Frontal cortex (tissue), 4 donors: ENCODE measurements around the gene AMOTL1. TPM values are rescaled to one million over a fixed set of nuclear protein-coding genes. Genes with fewer than 3 reads are reported as not detected.
A peak's percentile ranks its signal among the peaks of the same experiment; 100 is the strongest.

Source experiments
- DNase-seq, 2 donors: peaks; one replicate each; pipeline ENCODE4 v3.0.0; 2012; ENCODE audit warnings: low spot score in 2 of 2
- FAIRE-seq: peaks from 2 replicates; lab custom pipeline; 2012; peaks lifted over from hg19 to GRCh38; lab: Jason Lieb, UNC
- total RNA-seq: library from RNA; depleted of rRNA; stranded (reverse); fragments of >200 nt; gene quantifications from one replicate; pipeline ENCODE4 v1.2.3, GENCODE V29; 2014
- donor health status: control.
- donor health status: control.
- donor health status: control.

The AMOTL1 gene
- total RNA-seq = 35.5 TPM

- no peak for FAIRE-seq
Measured at GRCh38 chr11:94767701-94768601, at the start of gene AMOTL1. Gene AMOTL1 (plus strand): TSS chr11:94768356. CDS start chr11:94768512, 156 bp downstream.

DNA sequence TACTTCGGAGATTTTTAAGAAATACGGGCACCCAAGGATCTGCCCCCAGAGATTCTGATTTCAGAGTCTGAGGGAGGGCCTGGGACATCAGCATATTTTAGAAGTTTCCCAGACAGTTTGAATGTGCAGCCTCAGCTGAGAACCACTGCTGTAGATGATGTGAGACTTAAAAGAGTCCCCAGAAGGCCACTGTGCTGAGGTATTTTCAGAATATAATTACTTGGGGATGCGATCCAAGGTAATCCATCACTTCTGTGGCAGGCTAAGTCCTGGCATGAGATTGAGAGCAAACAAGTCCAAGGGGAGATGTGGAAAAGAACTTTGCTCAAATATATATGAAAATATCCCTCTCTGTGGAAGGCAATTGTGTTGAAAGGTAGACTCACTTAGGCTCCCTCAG lies 48.3 kb upstream of the AMOTL1 start:
- FAIRE-seq (no peak), DNase-seq (no peak)

More at GRCh38 chr11:94767701-94768601, at the start of gene AMOTL1:
- peak; percentile 71 to 81 for DNase-seq

- DNase-seq (no peak), FAIRE-seq (no peak)
Measured at GRCh38 chr11:94721565-94722292, 46.4 kb upstream of the AMOTL1 start.

DNA sequence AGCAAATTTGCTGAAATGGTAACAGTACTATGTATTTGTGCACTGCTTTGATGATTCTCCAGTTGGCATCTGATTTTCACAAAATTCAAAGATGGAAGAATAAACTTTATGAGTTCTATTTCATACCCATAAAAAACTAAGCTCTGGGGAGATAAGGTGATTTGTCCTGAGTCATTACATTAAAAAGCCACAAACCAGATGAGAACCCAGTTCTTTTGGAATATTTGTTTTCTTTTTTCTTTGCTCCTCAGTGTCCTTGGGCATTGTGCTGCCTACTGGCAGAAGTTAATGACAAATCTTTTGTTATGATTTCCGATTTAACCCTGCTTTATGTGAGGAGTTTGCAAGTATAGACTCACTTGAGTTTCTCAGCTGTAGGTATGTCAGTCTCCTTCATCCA lies 45.4 kb upstream of the AMOTL1 start:
- DNase-seq (no peak), FAIRE-seq (no peak)

DNA sequence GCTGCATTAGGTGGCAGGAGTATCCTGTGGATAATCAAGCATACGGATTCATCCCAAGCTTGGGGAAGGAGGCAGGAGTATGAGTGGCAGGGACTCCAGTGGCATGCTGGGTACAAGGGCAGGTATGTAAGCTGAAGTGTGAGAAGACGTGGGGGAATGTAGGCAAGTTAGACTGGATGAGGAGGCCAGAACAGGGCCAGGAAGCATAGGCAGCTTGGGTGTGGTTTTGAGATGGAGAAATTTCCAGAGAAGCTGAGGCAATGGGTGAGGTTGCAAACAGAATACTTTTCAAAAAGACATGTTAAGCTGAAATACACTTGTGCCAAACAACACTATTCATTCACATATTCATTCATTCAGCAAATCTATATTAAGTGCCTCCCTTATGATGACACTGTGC lies 43.1 kb upstream of the AMOTL1 start:
- no peak for DNase-seq
- no peak for FAIRE-seq

DNA sequence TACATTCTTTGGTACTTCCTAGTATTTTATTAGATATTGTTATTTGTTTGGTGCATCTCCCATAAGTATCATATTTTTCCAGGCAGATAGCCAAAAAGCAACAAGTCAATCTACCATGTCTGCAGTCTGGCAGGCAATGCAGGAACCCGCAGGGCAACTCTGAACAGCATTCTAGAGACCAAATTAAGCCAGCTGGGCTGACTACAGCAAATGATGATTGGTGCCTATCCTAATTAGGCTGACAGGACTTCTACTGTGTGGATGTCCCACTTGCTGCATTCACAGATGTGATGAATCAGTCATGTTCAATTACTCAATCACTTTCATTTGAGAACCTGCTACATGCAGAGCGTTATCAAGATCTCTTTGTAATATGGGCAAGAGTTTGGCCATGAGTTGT lies 40.3 kb upstream of the AMOTL1 start:
- FAIRE-seq (no peak), DNase-seq (no peak)

GRCh38 chr11:94728541-94728940 lies 39.6 kb upstream of the AMOTL1 start:
- no peak for FAIRE-seq
- DNase-seq = no peak

DNA sequence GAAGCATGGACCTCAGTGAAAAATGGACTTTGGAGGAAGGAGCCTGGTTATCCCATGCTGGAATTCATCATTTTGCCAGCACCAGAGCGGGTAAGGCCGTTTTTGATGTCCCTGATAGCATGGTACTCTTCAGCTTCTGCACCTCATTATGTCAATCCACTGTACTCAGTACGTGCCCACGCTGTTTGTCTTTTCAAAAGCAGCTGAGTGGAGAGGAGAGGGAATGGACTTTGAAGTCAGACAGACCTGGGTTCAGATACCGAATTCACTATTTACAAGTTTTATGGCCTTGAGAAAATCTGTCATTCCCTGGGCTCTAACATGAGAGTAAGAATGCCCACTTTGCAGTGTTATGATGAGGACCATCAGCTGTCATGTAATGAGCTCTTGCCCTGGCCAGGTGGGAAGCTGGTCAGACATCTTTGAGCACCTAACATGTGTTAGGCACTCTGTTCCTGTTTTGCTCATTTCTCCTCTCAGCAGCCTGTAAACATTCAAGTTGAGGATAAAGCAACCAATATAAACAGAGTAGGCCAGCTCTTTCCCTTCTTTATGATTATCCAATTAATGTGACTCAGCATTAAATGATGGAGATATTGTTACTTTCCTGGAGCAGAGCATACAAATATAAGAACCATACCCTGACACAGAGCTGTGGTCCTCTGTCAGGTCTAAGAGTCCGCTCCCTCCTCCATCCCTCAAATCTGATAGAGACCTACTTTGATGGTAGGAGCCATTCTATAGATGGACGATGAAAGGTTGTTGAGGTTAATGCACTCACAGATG lies 39.0 kb upstream of the AMOTL1 start:
- DNase-seq (no peak), FAIRE-seq (no peak)

DNA sequence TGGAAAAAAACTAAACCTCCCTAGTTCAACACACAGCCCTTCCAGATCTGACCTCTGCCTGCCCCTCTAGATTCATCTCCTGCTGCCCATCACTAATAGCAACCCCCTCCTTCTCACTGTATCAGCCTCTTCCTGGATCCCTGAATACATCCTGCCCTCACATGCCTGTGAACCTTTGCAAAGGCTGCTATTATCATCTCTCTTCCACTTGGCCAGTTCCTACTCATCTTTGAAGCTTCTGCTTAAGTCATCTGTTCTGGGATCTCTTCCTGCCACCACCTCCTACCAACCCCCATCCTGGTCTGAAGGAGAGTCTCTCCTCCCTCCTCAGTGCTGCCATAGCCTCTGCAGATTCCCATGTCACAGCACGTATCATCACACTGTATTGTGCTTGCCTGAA lies 38.0 kb upstream of the AMOTL1 start:
- DNase-seq (no peak), FAIRE-seq (no peak)

DNA sequence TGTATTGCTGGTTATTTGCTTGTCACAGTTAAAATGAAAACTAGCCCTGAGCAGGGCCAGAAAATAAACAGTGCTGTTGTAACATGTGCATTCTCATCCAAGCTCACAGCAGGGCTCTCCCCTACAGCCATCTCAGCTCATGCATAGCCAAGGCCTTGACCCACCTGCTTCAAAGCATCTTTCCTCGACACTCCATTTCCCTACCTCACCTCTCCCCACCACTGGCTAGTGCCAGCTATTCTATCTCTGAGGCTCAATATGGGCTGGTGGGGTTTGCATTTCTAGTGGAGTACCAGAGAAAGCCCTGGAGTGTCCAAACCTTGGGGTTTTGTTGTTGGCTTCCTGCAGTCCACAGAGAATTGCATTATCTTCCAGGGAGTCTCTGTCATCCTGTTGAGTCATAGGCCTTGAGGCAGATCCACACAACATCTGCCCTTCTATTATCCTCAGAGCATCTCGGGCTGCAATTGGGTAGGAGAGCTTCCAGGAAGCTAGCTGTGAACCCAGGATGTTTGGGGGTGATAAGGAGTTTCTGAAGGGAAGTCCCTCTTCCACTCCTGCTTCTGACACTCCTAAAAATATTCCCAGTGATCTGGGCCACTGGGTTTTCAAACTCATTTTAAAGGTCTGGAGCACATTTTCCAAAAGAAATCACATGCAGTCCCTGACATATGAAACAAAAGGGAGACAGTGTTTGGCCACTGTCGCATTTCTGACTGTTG lies 36.1 kb upstream of the AMOTL1 start:
- DNase-seq (no peak), FAIRE-seq (no peak)

GRCh38 chr11:94732617-94733281 lies 35.4 kb upstream of the AMOTL1 start:
- DNase-seq = no peak
- no peak for FAIRE-seq

- FAIRE-seq = no peak
- no peak for DNase-seq
Measured at GRCh38 chr11:94734563-94735275, 33.4 kb upstream of the AMOTL1 start.

DNA sequence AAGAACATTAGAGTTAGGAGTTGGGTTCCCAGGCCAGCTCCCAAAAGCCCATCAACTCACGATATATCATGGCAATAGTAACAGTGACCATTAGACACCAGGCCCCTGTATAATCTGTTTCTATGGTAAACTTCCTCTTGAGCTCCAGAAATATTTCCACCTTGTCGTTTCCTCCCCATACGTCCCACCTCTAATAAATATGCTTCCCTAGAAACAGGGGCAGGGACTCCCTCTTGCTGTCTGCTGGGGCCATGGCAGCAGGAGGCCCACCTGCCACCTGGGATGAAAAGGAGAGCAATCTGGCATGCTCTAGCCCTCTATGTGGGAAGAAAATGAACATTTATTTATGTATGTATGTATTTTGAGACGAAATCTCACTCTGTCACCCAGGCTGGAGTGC lies 32.2 kb upstream of the AMOTL1 start:
- FAIRE-seq (no peak), DNase-seq (no peak)

GRCh38 chr11:94737171-94737611 lies 31.0 kb upstream of the AMOTL1 start:
- no peak for DNase-seq
- no peak for FAIRE-seq

- DNase-seq (no peak), FAIRE-seq (no peak)
Measured at GRCh38 chr11:94738746-94739145, 29.4 kb upstream of the AMOTL1 start.

DNA sequence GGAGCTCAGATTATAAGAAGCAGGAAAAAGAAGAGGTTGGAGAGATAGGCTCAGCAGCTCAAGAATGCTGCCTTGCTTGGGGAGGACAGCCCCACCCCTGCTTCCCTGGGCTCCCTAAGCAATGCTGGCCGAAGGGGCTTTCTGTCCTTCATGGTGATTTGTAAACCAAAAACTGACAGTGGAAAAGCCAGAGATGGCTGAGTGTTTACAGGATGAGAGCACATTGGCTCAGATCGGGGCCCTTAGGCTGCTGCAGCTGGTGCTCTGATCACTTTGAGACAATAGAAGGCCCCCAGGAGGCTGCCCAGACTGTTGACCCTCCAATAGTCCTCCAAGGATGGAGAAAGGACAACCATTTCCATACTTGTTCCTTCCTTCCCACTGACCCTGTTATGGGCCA lies 28.8 kb upstream of the AMOTL1 start:
- DNase-seq (no peak), FAIRE-seq (no peak)

DNA sequence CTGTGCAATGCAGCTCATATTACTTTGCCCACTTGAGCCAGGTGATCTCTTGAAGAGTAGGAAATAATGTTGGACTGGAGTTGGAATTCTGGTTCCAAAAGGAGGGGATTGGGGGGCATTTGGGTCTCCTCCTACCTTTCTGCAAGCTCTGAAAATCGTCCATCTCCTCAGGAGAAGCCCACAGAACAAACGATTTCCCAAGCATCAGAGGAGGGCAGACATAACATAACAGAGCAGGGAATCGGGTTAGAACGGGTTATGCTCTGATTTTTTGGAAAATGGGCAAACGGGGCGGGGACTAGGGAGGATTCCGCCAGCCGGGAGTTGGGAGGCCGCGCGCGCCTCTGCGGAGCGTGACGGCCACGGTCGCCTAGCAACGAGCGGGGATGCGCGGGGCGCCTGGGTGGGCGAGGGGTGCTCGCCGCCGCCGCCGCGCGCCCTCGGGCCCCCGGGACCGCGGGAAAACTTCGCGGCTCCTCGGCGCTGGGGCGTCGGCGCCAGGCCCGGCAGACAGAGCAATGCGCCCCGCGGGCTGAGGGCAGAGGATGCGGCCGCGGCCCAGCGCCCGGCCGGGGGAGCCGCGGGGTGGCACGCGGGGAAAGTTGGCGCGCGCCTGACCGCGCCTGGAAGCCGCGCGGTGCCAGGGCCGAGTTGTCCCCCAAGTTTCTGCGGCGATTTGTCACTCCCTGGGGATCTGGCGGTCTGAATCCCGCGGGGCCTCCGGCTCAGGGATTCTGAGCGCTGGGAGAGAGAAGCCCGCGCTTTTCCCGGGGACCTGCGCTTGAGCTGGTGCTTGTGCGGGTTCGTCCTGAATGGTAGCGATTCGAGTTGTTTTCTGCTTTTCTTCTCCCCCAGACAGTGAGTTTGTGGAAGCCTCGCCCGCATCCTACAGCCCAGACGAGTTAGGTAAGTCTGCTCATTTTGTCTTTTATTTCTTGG lies 27.8 kb upstream of the AMOTL1 start:
- FAIRE-seq (no peak), DNase-seq (peak; percentile 57 to 73)
